Body of pancreas (tissue), 4 donors: ENCODE results near the gene MARS1.

Source experiments
- CTCF ChIP-seq, 7 experiments: fragments of 450-650 bp in 4 of 7; fragments of 200-600 bp in 3 of 7; sonication (generic) in 3 of 7; IDR thresholded peaks; one replicate each; pipeline ENCODE4 v1.5.1; 2016 to 2019; ENCODE audit warnings: antibody characterized with exemption in 7 of 7
- POLR2A ChIP-seq, 3 donors: fragments of 450-650 bp; IDR thresholded peaks; one replicate each; pipeline ENCODE4 v1.6.1; 2016; ENCODE audit warnings: antibody characterized with exemption in 3 of 3, mild to moderate bottlenecking in 2 of 3

GRCh38 chr12:57500213-57500612, 12.3 kb downstream of the MARS1 start:
- TF ChIP-seq CTCF (IDR thresholded peaks at IDR 0.05) (no peak), POLR2A (IDR thresholded peaks at IDR 0.05) (no peak)
